IMR-90 (cell line): ENCODE measurements around the gene KIF3B. TPM values are rescaled to one million over a fixed set of nuclear protein-coding genes. Genes with fewer than 3 reads are reported as not detected.

Experiments used
- ATAC-seq: fragments of 200-7000 bp; cut with Tn5 transposase; 2 replicates; pipeline ENCODE4 v1.9.1; 2020; ENCODE audit warnings: low read depth, mild to moderate bottlenecking, moderate library complexity
- BruUV-seq: library from RNA; stranded (reverse); fragments of 400-500 nt; replicated peaks from 2 replicates; lab custom pipeline; 2021; lab: Mats Ljungman, UMichigan
- CTCF ChIA-PET: fragments of 300-600 bp; formaldehyde crosslinking; extraction: SDS; loops from one replicate; lab custom pipeline; 2021; ENCODE audit warnings: antibody characterized with exemption; lab: Yijun Ruan, JAX
- POLR2A ChIA-PET: fragments of 300-600 bp; sonication (Branson Sonifier 250); formaldehyde crosslinking; loops from one replicate; lab custom pipeline; 2022; ENCODE audit warnings: antibody characterized with exemption; ENCODE audit not compliant: unreplicated experiment; lab: Charles Lee
- DNase-seq: peaks from one replicate; pipeline ENCODE4 v3.0.0; 2013
- H2AFZ ChIP-seq: replicated peaks from 2 replicates; pipeline ENCODE3; 2013; ENCODE audit warnings: low read length, mild to moderate bottlenecking; ENCODE audit not compliant: poor library complexity
- H2AK5ac ChIP-seq: 2 replicates; pipeline ENCODE4 v1.6.1; 2013; ENCODE audit warnings: low read depth, low read length, inconsistent platforms
- H2AK9ac ChIP-seq: replicated peaks from 2 replicates; pipeline ENCODE3; 2013; ENCODE audit warnings: mild to moderate bottlenecking, low read depth, low read length, moderate library complexity; ENCODE audit not compliant: poor library complexity
- H2BK120ac ChIP-seq: 2 replicates; pipeline ENCODE4 v1.6.1; 2013; ENCODE audit warnings: low read depth, low read length, inconsistent platforms
- H2BK15ac ChIP-seq: 3 replicates; pipeline ENCODE4 v1.6.1; 2013; ENCODE audit warnings: low read depth, low read length, inconsistent platforms
- H2BK20ac ChIP-seq: 2 replicates; pipeline ENCODE4 v1.6.1; 2013; ENCODE audit warnings: low read depth, mild to moderate bottlenecking, inconsistent platforms, low read length, moderate library complexity
- H2BK5ac ChIP-seq: 2 replicates; pipeline ENCODE4 v1.6.1; 2013; ENCODE audit warnings: mild to moderate bottlenecking, low read depth, low read length, inconsistent platforms; ENCODE audit not compliant: poor library complexity, severe bottlenecking
- H3K14ac ChIP-seq: replicated peaks from 2 replicates; pipeline ENCODE4 v1.6.1; 2013; ENCODE audit warnings: low read depth, low read length, inconsistent platforms
- H3K18ac ChIP-seq: 2 replicates; pipeline ENCODE4 v1.6.1; 2013; ENCODE audit warnings: low read depth, low read length, control low read depth
- H3K23ac ChIP-seq: 2 replicates; pipeline ENCODE4 v1.6.1; 2013; ENCODE audit warnings: low read depth, low read length, inconsistent platforms
- H3K27ac ChIP-seq: 2 replicates; pipeline ENCODE4 v1.5.1; 2013; ENCODE audit warnings: mild to moderate bottlenecking, control low read depth, low read length; ENCODE audit not compliant: insufficient read depth
- H3K27me3 ChIP-seq: 2 replicates; pipeline ENCODE4 v1.6.1; 2013; ENCODE audit warnings: low read length; ENCODE audit not compliant: control insufficient read depth, insufficient read depth
- H3K36me3 ChIP-seq: 2 replicates; pipeline ENCODE4 v1.6.1; 2013; ENCODE audit warnings: low read length, mixed read lengths; ENCODE audit not compliant: control insufficient read depth, insufficient read depth
- H3K4ac ChIP-seq: 2 replicates; pipeline ENCODE4 v1.6.1; 2013; ENCODE audit warnings: low read depth, low read length, inconsistent platforms
- H3K4me1 ChIP-seq: 2 replicates; pipeline ENCODE4 v1.6.1; 2013; ENCODE audit warnings: low read length, mixed read lengths; ENCODE audit not compliant: control insufficient read depth, insufficient read depth
- H3K4me2 ChIP-seq: 2 replicates; pipeline ENCODE4 v1.6.1; 2013; ENCODE audit warnings: low read depth, mild to moderate bottlenecking, control low read depth, low read length, moderate library complexity
- H3K4me3 ChIP-seq: 2 replicates; pipeline ENCODE4 v1.5.1; 2013; ENCODE audit warnings: low read depth, mild to moderate bottlenecking, control low read depth, low read length, moderate library complexity; ENCODE audit not compliant: insufficient read depth
- H3K56ac ChIP-seq: 2 replicates; pipeline ENCODE4 v1.6.1; 2013; ENCODE audit warnings: low read length, inconsistent platforms; ENCODE audit not compliant: insufficient read depth; ENCODE audit errors: extremely low read depth
- H3K79me1 ChIP-seq, 2 experiments: 2 replicates each; pipeline ENCODE4 v1.6.1; 2013; ENCODE audit warnings: low read length in 2 of 2, inconsistent platforms in 1 of 2, low read depth in 1 of 2
- H3K9ac ChIP-seq: 2 replicates; pipeline ENCODE4 v1.6.1; 2013; ENCODE audit warnings: low read depth, low read length, control low read depth
- H3K9me1 ChIP-seq: 2 replicates; pipeline ENCODE4 v1.6.1; 2013; ENCODE audit warnings: low read length, inconsistent platforms; ENCODE audit not compliant: insufficient read depth
- H3K9me3 ChIP-seq: 2 replicates; pipeline ENCODE4 v1.6.1; 2013; ENCODE audit warnings: low read length; ENCODE audit not compliant: control insufficient read depth, insufficient read depth
- H4K20me1 ChIP-seq: 2 replicates; pipeline ENCODE4 v1.6.1; 2013; ENCODE audit warnings: low read length, inconsistent platforms; ENCODE audit not compliant: insufficient read depth
- H4K5ac ChIP-seq: 2 replicates; pipeline ENCODE4 v1.6.1; 2013; ENCODE audit warnings: mild to moderate bottlenecking, low read depth, low read length, control low read depth
- H4K8ac ChIP-seq, 2 experiments: 2 replicates each; pipeline ENCODE4 v1.6.1; 2013; ENCODE audit warnings: low read depth in 2 of 2, low read length in 2 of 2, control low read depth in 1 of 2, inconsistent platforms in 1 of 2
- H4K91ac ChIP-seq: 2 replicates; pipeline ENCODE4 v1.6.1; 2013; ENCODE audit warnings: low read depth, low read length, inconsistent platforms; ENCODE audit not compliant: insufficient read depth
- BHLHE40 ChIP-seq: fragments of 150-350 bp; IDR thresholded peaks from 2 replicates; pipeline ENCODE4 v1.6.1; 2016; ENCODE audit warnings: mild to moderate bottlenecking, low read depth, low read length
- CEBPB ChIP-seq: IDR thresholded peaks from 2 replicates; pipeline ENCODE4 v1.6.1; 2012; ENCODE audit warnings: low read depth, low read length, improper control_type of control experiment
- CHD1 ChIP-seq: IDR thresholded peaks from 2 replicates; pipeline ENCODE4 v1.6.1; 2012; ENCODE audit warnings: low read depth, low read length, improper control_type of control experiment
- ELK1 ChIP-seq: fragments of 150-350 bp; IDR thresholded peaks from 2 replicates; pipeline ENCODE4 v1.6.1; 2016; ENCODE audit warnings: low read depth, mild to moderate bottlenecking, low read length, moderate library complexity, borderline replicate concordance
- FOS ChIP-seq: fragments of 150-350 bp; IDR thresholded peaks from 2 replicates; pipeline ENCODE4 v1.6.1; 2016; ENCODE audit warnings: low read depth, low read length
- MAFK ChIP-seq: IDR thresholded peaks from 2 replicates; pipeline ENCODE4 v1.6.1; 2012; ENCODE audit warnings: low read depth, low read length, improper control_type of control experiment
- MAZ ChIP-seq: IDR thresholded peaks from 2 replicates; pipeline ENCODE4 v1.6.1; 2012; ENCODE audit warnings: low read depth, mild to moderate bottlenecking, low read length, improper control_type of control experiment, moderate library complexity, borderline replicate concordance
- MXI1 ChIP-seq: IDR thresholded peaks from 2 replicates; pipeline ENCODE4 v1.6.1; 2012; ENCODE audit warnings: low read depth, mild to moderate bottlenecking, low read length, moderate library complexity, borderline replicate concordance
- NFE2L2 ChIP-seq: fragments of 150-350 bp; IDR thresholded peaks from 2 replicates; pipeline ENCODE4 v1.6.1; 2016; ENCODE audit warnings: low read depth, mild to moderate bottlenecking, low read length
- POLR2A ChIP-seq: IDR thresholded peaks from 2 replicates; pipeline ENCODE4 v1.6.1; 2012; ENCODE audit warnings: mild to moderate bottlenecking, low read depth, low read length
- RAD21 ChIP-seq: IDR thresholded peaks from 2 replicates; pipeline ENCODE4 v1.6.1; 2012; ENCODE audit warnings: low read length, improper control_type of control experiment
- RCOR1 ChIP-seq: IDR thresholded peaks from 2 replicates; pipeline ENCODE4 v1.6.1; 2012; ENCODE audit warnings: mild to moderate bottlenecking, low read length, improper control_type of control experiment; ENCODE audit not compliant: insufficient replicate concordance
- RFX5 ChIP-seq: IDR thresholded peaks from 2 replicates; pipeline ENCODE4 v1.8.0; 2012; ENCODE audit warnings: low read depth, mild to moderate bottlenecking, low read length, moderate library complexity
- SMC3 ChIP-seq: fragments of 150-350 bp; IDR thresholded peaks from 2 replicates; pipeline ENCODE4 v1.6.1; 2016; ENCODE audit warnings: low read depth, mild to moderate bottlenecking, antibody characterized with exemption, low read length, moderate library complexity
- WGBS, 2 experiments: methylation state at CpG; one replicate each; pipeline versions ENCODE4 v1.1.5 to v1.1.7; 2013; ENCODE audit warnings: missing lambda C conversion rate in 2 of 2; ENCODE audit not compliant: insufficient read length in 1 of 2; ENCODE audit errors: extremely low coverage in 2 of 2; 5-methylcytosine and 5-hydroxymethylcytosine counted together
- dilution Hi-C: fragments of 300-500 bp; cut with HindIII; formaldehyde crosslinking; loops from one replicate; pipeline ENCODE4 v1.14.3; 2018; ENCODE audit warnings: low sequenced_read_pairs; ENCODE audit not compliant: unreplicated experiment
- in situ Hi-C: fragments of 300-500 bp; cut with MboI; formaldehyde crosslinking; loops from 3 replicates; pipeline ENCODE4 v1.14.3; 2019; ENCODE audit warnings: low sequenced_read_pairs, inconsistent platforms, mixed read lengths
- intact Hi-C: fragments of 100-400 bp; cut with micrococcal nuclease; formaldehyde crosslinking; loops from 2 replicates; pipeline ENCODE4 v1.10.0; 2022
- polyA plus RNA-seq, 3 experiments: library from polyadenylated mRNA; depleted of rRNA; stranded (reverse); fragments of >200 nt; gene quantifications; 2 replicates each; pipeline ENCODE4 v1.2.3, GENCODE V29; 2012; ENCODE audit warnings: low replicate concordance in 1 of 3
- total RNA-seq: library from RNA; depleted of rRNA; stranded (reverse); fragments of >200 nt; gene quantifications from 2 replicates; pipeline ENCODE4 v1.2.3, GENCODE V29; 2012
- TF ChIP-seq, protein P1 (sequence below): fragments of 150-350 bp; IDR thresholded peaks from 2 replicates; pipeline ENCODE4 v1.6.1; 2017; ENCODE audit warnings: mild to moderate bottlenecking, antibody characterized with exemption, low read length, low read depth
- TF ChIP-seq, protein P2 (sequence below): conservative IDR thresholded peaks from 2 replicates; pipeline ENCODE4 v1.5.1; 2012; ENCODE audit warnings: mild to moderate bottlenecking, low read depth, low read length, improper control_type of control experiment

KIF3B gene
- total and polyA plus RNA-seq, 2 of the 4 experiments (the other 2 are of a cell fraction) = 17.1 to 28.1 TPM

DNA sequence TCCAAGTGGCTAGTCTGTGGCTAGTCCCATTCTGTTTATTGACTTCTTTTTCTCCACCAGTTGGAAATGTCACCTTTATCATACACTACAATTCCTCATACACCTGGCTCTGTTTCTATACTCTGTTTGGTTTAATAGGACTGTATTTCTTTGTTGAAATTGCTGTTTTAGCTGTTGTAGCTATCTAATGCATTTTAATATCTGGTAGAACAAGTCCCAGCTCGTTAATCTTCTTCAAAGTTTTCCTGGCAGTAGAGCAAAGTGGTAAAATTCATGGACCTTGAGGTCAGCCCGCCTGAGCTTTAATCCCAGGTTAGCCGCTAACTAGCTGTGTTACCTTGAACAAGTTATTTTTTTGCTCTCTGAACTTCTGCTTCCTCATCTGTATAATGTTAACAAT is 70.8 kb downstream of the KIF3B start:
- TF ChIP-seq RAD21 (no peak), FOS (no peak), RFX5 (no peak), BHLHE40 (no peak), NFE2L2 (no peak), MAZ (no peak), MAFK (no peak), MXI1 (no peak), ELK1 (no peak), RCOR1 (no peak), CEBPB (no peak), POLR2A (no peak), CHD1 (no peak), SMC3 (no peak)
- TF ChIP-seq, protein P1, sequence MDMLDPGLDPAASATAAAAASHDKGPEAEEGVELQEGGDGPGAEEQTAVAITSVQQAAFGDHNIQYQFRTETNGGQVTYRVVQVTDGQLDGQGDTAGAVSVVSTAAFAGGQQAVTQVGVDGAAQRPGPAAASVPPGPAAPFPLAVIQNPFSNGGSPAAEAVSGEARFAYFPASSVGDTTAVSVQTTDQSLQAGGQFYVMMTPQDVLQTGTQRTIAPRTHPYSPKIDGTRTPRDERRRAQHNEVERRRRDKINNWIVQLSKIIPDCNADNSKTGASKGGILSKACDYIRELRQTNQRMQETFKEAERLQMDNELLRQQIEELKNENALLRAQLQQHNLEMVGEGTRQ = no peak
- TF ChIP-seq, protein P2, sequence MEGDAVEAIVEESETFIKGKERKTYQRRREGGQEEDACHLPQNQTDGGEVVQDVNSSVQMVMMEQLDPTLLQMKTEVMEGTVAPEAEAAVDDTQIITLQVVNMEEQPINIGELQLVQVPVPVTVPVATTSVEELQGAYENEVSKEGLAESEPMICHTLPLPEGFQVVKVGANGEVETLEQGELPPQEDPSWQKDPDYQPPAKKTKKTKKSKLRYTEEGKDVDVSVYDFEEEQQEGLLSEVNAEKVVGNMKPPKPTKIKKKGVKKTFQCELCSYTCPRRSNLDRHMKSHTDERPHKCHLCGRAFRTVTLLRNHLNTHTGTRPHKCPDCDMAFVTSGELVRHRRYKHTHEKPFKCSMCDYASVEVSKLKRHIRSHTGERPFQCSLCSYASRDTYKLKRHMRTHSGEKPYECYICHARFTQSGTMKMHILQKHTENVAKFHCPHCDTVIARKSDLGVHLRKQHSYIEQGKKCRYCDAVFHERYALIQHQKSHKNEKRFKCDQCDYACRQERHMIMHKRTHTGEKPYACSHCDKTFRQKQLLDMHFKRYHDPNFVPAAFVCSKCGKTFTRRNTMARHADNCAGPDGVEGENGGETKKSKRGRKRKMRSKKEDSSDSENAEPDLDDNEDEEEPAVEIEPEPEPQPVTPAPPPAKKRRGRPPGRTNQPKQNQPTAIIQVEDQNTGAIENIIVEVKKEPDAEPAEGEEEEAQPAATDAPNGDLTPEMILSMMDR = no peak
- in situ Hi-C loops (no loop called here), dilution Hi-C loops (no loop called here)

More for the DNA sequence above, 70.8 kb downstream of the KIF3B start:
- Histone ChIP-seq H3K36me3 (no peaks in the 10 kb centered on the region), H3K27me3 (no peaks in the 10 kb centered on the region), H2BK120ac (no peak overlapping the region), H2BK15ac (no peak overlapping the region), H3K9me1 (peaks cover 7% of the 10 kb centered on the region), H4K20me1 (no peaks in the 10 kb centered on the region), H2BK5ac (no peak overlapping the region), H3K9me3 (no peaks in the 10 kb centered on the region), H3K18ac (no peak overlapping the region), H3K4me2 (no peak overlapping the region), H3K56ac (no peak overlapping the region), H3K79me1 (peaks cover 0 to 1% of the 10 kb centered on the region in 2 experiments; a peak in 1 of 4 replicates), H2BK20ac (no peak overlapping the region), H3K14ac (no peak overlapping the region), H3K9ac (no peak overlapping the region), H4K8ac (no peak overlapping the region), H2AFZ (no peak overlapping the region), H2AK5ac (no peak overlapping the region), H3K4me1 (peaks cover 8% of the 10 kb centered on the region), H3K27ac (no peak overlapping the region), H4K91ac (no peak overlapping the region), H3K4me3 (no peak overlapping the region), H3K4ac (no peak overlapping the region), H2AK9ac (no peak overlapping the region), H3K23ac (no peak overlapping the region), H4K5ac (no peak overlapping the region)
- no peak for DNase-seq
- no TSS peak for BruUV-seq
- ATAC-seq = no peak
- no CpG with 5 or more reads among the region's 3 CpGs for WGBS, 2 experiments
- intact Hi-C loops = no loop called here
- ChIA-PET POLR2A (no interaction called here), CTCF (interaction anchor here (0.6 kb wide), 1 partner anchor 1571 kb away, joined by 4 read pairs; no protein-coding TSS in a partner anchor)
